T-helper 2 cell (primary cell): ENCODE results near the gene PBX3.

Experiments used
- DNase-seq, 5 experiments: peaks; one replicate each; pipeline versions ENCODE4 v3.0.0 to v3.0.0-alpha.2; 2012 to 2022
- total RNA-seq, 2 donors: gene quantifications; one replicate each; lab custom pipeline; 2026; lab: John Stamatoyannopoulos, UW

The PBX3 gene
- 16.1 to 16.2 reads per million in 2 donors for total RNA-seq

- DNase-seq, result peak; percentile 13 to 75 (median 30)
These were observed at the start of gene PBX3 for GRCh38 chr9:125747053-125747764. Gene PBX3, plus strand, starts transcription at chr9:125747373.

GRCh38 chr9:125699870-125700269, 47.3 kb upstream of the PBX3 start:
- DNase-seq, result no peak

GRCh38 chr9:125700791-125701190, 46.4 kb upstream of the PBX3 start:
- peak in 1 of 5 experiments; percentile 16 for DNase-seq

- no peak for DNase-seq
These were observed 45.8 kb upstream of the PBX3 start for GRCh38 chr9:125701351-125701750.

GRCh38 chr9:125703662-125704061, 43.5 kb upstream of the PBX3 start:
- DNase-seq, result no peak

GRCh38 chr9:125705893-125706292, 41.3 kb upstream of the PBX3 start:
- DNase-seq, result no peak

- DNase-seq, result peak; percentile 80 to 94 (median 90)
These were observed 40.3 kb upstream of the PBX3 start, which contains the start of gene MAPKAP1 for GRCh38 chr9:125706651-125707471. Gene MAPKAP1, minus strand, starts transcription at chr9:125707208. Its CDS starts 34,634 bp downstream, at chr9:125672574.

- no peak for DNase-seq
These were observed 39.7 kb upstream of the PBX3 start for GRCh38 chr9:125707472-125707804.

GRCh38 chr9:125726456-125727132, 20.6 kb upstream of the PBX3 start:
- DNase-seq, result no peak

GRCh38 chr9:125730168-125730567, 17.0 kb upstream of the PBX3 start:
- DNase-seq, result no peak

- DNase-seq, result no peak
These were observed 14.6 kb upstream of the PBX3 start for GRCh38 chr9:125732562-125732961.

- DNase-seq, result no peak
These were observed 7.7 kb upstream of the PBX3 start for GRCh38 chr9:125739436-125739835.

- no peak for DNase-seq
These were observed 4.5 kb upstream of the PBX3 start for GRCh38 chr9:125742657-125743056.

- no peak for DNase-seq
These were observed 3.3 kb upstream of the PBX3 start for GRCh38 chr9:125743682-125744428.

GRCh38 chr9:125744616-125745015, 2.6 kb upstream of the PBX3 start:
- no peak for DNase-seq

- no peak for DNase-seq
These were observed 2.2 kb upstream of the PBX3 start for GRCh38 chr9:125745018-125745417.

GRCh38 chr9:125745682-125746016, 1.5 kb upstream of the PBX3 start:
- no peak for DNase-seq

GRCh38 chr9:125746017-125746773, 978 bp upstream of the PBX3 start:
- peak; percentile 83 to 95 (median 88) for DNase-seq

GRCh38 chr9:125746774-125747052, 460 bp upstream of the PBX3 start:
- DNase-seq, result no peak

- DNase-seq, result peak; percentile 6 to 30 (median 10)
These were observed 732 bp downstream of the PBX3 start for GRCh38 chr9:125747765-125748445.

- no peak for DNase-seq
These were observed 1.4 kb downstream of the PBX3 start for GRCh38 chr9:125748446-125749099.
